ENCODE results near the gene ERCC8.

Gene ERCC8

GRCh38 chr5:60843936-60844905 lies 100.6 kb downstream of the ERCC8 start, which contains the start of gene ELOVL7:
Gene ELOVL7 (minus strand): TSS chr5:60844269. CDS start chr5:60787397, 56,872 bp downstream.
- peak within 1 kb of the TSS; percentile 70 for H3K4me3 ChIP-seq (ENCODE audit: low read depth, low read length)
- DNase-seq (ENCODE audit: low read depth), result no peak

GRCh38 chr5:60843386-60843935 lies 101.4 kb downstream of the ERCC8 start:
- H3K4me3 ChIP-seq (ENCODE audit: low read depth, low read length), result peak overlapping the region; percentile 70
- no peak for DNase-seq (ENCODE audit: low read depth)

- no peak for DNase-seq (ENCODE audit: low read depth)
Measured at GRCh38 chr5:60842871-60843385, 101.9 kb downstream of the ERCC8 start.

GRCh38 chr5:60841361-60841760 lies 103.5 kb downstream of the ERCC8 start:
- H3K4me3 ChIP-seq (ENCODE audit: low read depth, low read length), result no peak overlapping the region
- DNase-seq (ENCODE audit: low read depth), result no peak

More at GRCh38 chr5:60842871-60843385, 101.9 kb downstream of the ERCC8 start:
- H3K4me3 ChIP-seq (ENCODE audit: low read depth, low read length), result peak overlapping the region; percentile 70

- H3K4me3 ChIP-seq (ENCODE audit: low read depth, low read length), result no peak overlapping the region
- DNase-seq (ENCODE audit: low read depth), result no peak
Measured at GRCh38 chr5:60836131-60836530, 108.7 kb downstream of the ERCC8 start.

- no peak overlapping the region for H3K4me3 ChIP-seq (ENCODE audit: low read depth, low read length)
- no peak for DNase-seq (ENCODE audit: low read depth)
Measured at GRCh38 chr5:60835554-60835953, 109.3 kb downstream of the ERCC8 start.

GRCh38 chr5:60833520-60833919 lies 111.3 kb downstream of the ERCC8 start:
- no peak for DNase-seq (ENCODE audit: low read depth)
- H3K4me3 ChIP-seq (ENCODE audit: low read depth, low read length), result no peak overlapping the region

- no peak overlapping the region for H3K4me3 ChIP-seq (ENCODE audit: low read depth, low read length)
- no peak for DNase-seq (ENCODE audit: low read depth)
Measured at GRCh38 chr5:60830581-60831127, 114.2 kb downstream of the ERCC8 start.

GRCh38 chr5:60829490-60830266 lies 115.2 kb downstream of the ERCC8 start:
- no peak overlapping the region for H3K4me3 ChIP-seq (ENCODE audit: low read depth, low read length)
- no peak for DNase-seq (ENCODE audit: low read depth)

- no peak for DNase-seq (ENCODE audit: low read depth)
- H3K4me3 ChIP-seq (ENCODE audit: low read depth, low read length), result no peak overlapping the region
Measured at GRCh38 chr5:60827201-60827600, 117.7 kb downstream of the ERCC8 start.

- H3K4me3 ChIP-seq (ENCODE audit: low read depth, low read length), result no peak overlapping the region
- no peak for DNase-seq (ENCODE audit: low read depth)
Measured at GRCh38 chr5:60826653-60827052, 118.2 kb downstream of the ERCC8 start.
